ENCODE results near the gene TUBA3D. TPM values are rescaled to one million over a fixed set of nuclear protein-coding genes. Genes with fewer than 3 reads are reported as not detected.
"Not testable (repeated sequence)": the region's sequence is repeated elsewhere in the genome, so short reads cannot be mapped to it uniquely, and the experiment has no call there.

The TUBA3D gene
- total RNA-seq, 2 donors from 2014 or later, result 75.2 to 92.0 TPM

DNA sequence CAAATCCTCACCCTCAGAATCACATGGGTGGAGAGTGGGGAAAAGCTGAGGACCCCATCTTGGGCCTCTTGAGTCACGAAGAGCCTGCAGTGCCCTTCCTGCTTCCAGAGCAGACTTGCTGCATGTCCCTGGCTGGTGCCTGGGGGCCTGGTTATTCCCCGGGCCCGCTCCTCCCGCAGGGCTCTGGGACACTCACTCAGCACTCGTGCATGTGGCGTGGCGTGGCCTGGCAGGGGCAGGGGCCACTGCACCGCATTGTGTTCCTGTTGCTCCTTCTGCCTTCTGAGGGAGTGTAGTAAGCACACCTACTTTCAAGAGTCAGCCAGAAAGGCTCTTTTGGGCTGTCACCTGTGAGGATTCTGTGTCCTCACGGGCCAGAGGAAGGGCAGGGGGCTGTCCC lies 33.7 kb downstream of the TUBA3D start:
- Histone ChIP-seq H3K4me3 (no peak overlapping the region), H3K36me3 (peaks cover 0 to 9% of the 10 kb centered on the region in 2 donors), H3K4me1 (replicated peaks) (no peaks in the 10 kb centered on the region), H3K27ac (no peak overlapping the region), H3K9me3 (no peaks in the 10 kb centered on the region), H3K27me3 (replicated peaks; ENCODE audit: insufficient read depth) (no peaks in the 10 kb centered on the region)
- 94% methylated on average over 5 of the region's 9 CpGs for WGBS
- intact Hi-C loops (cut with DNase I), result no loop called here
- DNase-seq (ENCODE audit: low spot score), result no peak
- TF ChIP-seq POLR2AphosphoS5 (IDR thresholded peaks at IDR 0.05) (no peak), POLR2A (IDR thresholded peaks at IDR 0.05) (no peak)
- TF ChIP-seq, protein P1, sequence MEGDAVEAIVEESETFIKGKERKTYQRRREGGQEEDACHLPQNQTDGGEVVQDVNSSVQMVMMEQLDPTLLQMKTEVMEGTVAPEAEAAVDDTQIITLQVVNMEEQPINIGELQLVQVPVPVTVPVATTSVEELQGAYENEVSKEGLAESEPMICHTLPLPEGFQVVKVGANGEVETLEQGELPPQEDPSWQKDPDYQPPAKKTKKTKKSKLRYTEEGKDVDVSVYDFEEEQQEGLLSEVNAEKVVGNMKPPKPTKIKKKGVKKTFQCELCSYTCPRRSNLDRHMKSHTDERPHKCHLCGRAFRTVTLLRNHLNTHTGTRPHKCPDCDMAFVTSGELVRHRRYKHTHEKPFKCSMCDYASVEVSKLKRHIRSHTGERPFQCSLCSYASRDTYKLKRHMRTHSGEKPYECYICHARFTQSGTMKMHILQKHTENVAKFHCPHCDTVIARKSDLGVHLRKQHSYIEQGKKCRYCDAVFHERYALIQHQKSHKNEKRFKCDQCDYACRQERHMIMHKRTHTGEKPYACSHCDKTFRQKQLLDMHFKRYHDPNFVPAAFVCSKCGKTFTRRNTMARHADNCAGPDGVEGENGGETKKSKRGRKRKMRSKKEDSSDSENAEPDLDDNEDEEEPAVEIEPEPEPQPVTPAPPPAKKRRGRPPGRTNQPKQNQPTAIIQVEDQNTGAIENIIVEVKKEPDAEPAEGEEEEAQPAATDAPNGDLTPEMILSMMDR (IDR thresholded peaks at IDR 0.05), result no peak

DNA sequence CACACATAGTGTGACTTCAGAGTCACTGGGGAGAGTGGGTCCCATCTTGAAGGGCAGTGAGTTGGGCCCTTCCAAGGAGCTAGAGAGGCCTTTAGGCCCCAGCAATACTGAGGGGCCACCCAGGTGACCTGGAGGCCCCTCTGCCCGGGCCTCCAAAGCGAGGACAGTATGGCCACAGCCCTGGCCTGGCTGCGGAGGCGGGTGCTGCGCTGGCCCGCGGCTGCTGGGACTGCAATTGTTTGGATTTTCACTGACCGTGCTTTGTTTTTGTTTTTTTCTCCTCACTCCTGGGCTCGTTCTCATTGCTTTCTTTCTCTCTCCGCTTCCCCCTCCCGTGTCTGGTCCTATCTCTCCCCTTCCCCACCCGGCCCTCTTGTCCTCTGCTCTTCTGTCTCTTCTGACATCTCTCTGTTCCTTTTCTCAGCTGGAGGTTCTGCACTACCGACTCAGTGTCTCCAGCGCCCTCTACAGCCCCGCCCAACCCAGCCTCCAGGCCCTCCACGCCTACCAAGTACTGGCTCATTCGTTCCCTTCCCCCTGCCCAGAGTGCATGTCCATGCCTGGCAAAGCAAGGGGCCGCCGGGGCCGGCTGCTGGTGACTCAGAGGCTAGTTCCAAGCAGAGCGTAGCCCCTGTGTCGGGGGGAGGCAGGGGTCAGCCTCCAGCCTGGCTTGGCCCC lies 35.5 kb downstream of the TUBA3D start:
- intact Hi-C loops (cut with DNase I), result not testable (repeated sequence)

DNA sequence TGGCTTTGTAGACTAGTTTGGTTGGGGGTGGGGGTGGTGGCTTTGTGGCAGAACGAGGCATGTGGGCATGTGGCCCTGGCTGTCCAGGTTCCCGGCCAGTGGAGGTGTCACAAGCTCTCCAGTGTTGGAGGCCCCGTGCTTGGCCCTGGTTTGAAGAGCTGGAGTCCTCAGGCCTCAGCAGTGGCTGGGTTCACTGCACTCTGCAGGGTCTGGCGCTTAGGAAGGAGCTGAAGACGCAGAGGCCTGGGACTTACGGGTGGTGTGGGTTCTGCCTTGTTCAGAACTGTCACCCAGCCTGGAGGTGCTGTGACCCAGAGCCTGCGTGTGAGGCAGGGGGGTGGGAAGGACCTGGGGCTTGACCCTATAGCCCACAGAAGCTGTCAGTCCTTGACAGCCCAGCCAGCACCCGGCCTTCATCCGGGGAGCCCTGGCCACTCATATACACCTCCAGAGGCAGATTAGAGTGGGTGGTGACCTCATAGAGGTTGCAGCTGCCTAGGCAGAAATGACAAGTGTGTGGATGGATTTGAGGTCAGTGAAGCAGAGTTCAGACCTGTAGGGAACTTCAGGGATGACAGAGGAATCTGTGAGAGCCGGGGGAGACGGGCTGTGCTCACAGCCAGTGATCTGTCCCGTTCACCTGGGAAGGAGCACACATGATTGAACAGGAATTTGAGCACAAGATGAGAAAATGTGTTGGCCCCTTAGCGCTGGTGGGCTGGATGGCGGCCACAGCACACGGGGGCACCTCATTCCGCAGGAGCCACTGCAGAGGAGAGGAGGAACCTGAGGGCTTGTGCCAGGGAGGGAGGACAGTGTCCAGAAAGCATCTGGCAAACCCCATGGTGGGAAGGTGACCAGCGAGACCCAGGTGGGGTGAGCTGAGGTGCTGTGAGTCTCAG lies 36.3 kb downstream of the TUBA3D start:
- WGBS, result 91% methylated on average over 14 of the region's 17 CpGs
- intact Hi-C loops (cut with DNase I); H3K36me3 ChIP-seq: not testable (repeated sequence)

More for the DNA sequence above, 35.5 kb downstream of the TUBA3D start:
- not testable (repeated sequence) for DNase-seq (ENCODE audit: low spot score); H3K27me3 ChIP-seq (replicated peaks; ENCODE audit: insufficient read depth); H3K36me3 ChIP-seq; H3K4me3 ChIP-seq; H3K4me1 ChIP-seq (replicated peaks); H3K9me3 ChIP-seq; H3K27ac ChIP-seq
- 82% methylated on average over 22 of the region's 22 CpGs for WGBS

DNA sequence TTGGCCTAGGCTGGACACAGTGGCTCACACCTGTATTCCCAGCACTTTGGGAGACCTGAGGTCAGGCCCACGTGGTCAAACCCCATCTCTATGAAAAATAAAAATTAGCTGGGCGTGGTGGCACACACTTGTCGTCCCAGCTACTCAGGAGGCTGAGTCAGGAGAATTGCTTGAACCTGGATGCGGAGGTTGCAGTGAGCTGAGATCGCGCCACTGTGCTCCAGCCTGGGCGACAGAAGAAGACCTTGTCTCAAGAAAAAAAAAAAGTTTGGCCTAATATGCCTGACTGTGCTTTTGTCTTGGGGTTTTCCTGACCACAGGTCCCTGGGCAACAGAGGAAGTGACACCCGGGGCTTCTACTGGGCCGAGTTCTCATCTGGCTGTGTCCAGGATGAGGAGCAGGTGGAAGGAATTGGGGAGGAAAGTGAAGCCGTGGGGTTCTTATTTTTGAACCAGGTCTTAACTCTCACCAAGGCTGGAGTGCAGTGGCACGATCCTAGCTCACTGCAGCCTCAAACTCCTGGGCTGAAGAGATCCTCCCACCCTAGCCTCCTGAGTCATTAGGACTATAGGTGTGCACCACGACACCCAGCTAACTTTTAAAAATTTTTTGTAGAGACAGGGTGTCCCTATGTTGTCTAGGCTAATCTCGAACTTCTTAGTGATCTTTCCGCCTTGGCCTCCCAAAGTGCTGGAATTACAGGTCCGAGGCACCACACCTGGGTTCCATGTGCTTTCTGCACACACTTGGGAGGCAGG lies 38.7 kb downstream of the TUBA3D start:
- intact Hi-C loops (cut with DNase I), result not testable (repeated sequence)

More for the DNA sequence above, 36.3 kb downstream of the TUBA3D start:
- not testable (repeated sequence) for H3K4me3 ChIP-seq; H3K4me1 ChIP-seq (replicated peaks); H3K9me3 ChIP-seq; H3K27me3 ChIP-seq (replicated peaks; ENCODE audit: insufficient read depth); DNase-seq (ENCODE audit: low spot score); H3K27ac ChIP-seq

DNA sequence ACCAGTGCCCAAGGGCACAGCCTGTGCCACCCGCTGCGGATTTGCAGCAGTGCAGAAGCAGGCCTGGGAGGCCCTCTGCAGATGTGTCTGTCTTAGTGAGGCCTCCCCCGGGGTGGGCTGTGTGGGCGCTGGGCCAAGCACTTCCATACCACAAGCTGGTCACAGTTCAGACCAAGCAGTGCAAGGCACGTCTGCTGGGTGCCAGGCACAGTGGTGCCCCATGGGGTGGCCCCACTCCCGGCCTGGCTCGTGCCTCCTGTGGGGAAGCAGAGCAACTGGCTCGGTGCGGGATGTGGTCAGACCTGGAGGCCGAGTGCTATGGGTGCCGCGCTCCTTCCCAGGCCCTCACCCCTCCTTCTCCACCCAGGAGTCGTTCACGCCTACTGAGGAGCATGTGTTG lies 39.3 kb downstream of the TUBA3D start:
- H3K36me3 ChIP-seq; intact Hi-C loops (cut with DNase I); H3K27me3 ChIP-seq (replicated peaks; ENCODE audit: insufficient read depth); H3K9me3 ChIP-seq; H3K4me1 ChIP-seq (replicated peaks); H3K4me3 ChIP-seq; DNase-seq (ENCODE audit: low spot score); H3K27ac ChIP-seq: not testable (repeated sequence)
- 81% methylated on average over 12 of the region's 14 CpGs for WGBS

More for the DNA sequence above, 38.7 kb downstream of the TUBA3D start:
- H3K4me1 ChIP-seq (replicated peaks); H3K4me3 ChIP-seq; H3K36me3 ChIP-seq; H3K27ac ChIP-seq; H3K27me3 ChIP-seq (replicated peaks; ENCODE audit: insufficient read depth); DNase-seq (ENCODE audit: low spot score); H3K9me3 ChIP-seq: not testable (repeated sequence)
- WGBS, result 89% methylated on average over 15 of the region's 15 CpGs

DNA sequence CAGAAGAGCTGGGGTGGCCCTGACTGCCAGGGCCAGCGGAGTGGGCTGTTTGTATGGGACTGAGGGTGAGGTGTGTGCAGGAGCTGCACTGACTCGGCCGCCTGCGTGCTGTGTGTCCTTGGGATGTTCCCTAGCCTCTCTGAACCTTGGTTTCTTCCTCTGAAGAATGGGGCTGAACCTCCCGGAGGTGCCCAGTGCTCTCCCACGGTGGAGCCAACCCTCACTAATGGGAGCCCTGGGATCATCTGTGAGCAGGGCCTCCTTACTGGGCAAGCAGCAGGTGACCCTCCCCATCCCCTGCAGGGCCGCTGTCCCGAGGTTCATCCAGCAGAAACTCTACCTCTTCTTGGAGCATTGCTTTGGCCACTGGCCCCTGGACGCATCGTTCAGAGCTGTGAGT lies 40.1 kb downstream of the TUBA3D start:
- Histone ChIP-seq H3K9me3 (no peaks in the 10 kb centered on the region), H3K27me3 (replicated peaks; ENCODE audit: insufficient read depth) (no peaks in the 10 kb centered on the region), H3K4me3 (no peak overlapping the region), H3K27ac (no peak overlapping the region), H3K36me3 (no peaks in the 10 kb centered on the region), H3K4me1 (replicated peaks) (no peaks in the 10 kb centered on the region)
- no peak for DNase-seq (ENCODE audit: low spot score)
- 86% methylated on average over 10 of the region's 10 CpGs for WGBS
- intact Hi-C loops (cut with DNase I), result no loop called here
- TF ChIP-seq POLR2A (IDR thresholded peaks at IDR 0.05) (no peak), POLR2AphosphoS5 (IDR thresholded peaks at IDR 0.05) (no peak)
- TF ChIP-seq, protein P1 (IDR thresholded peaks at IDR 0.05), result no peak

All from prostate gland (tissue), 2 donors.